Activated gamma-delta T cell treated with anti-CD3 and anti-CD28 coated beads, Interleukin-2, amount 50 U/mL, for 16 hours (primary cell): ENCODE measurements around the gene HAPSTR1.

Experiments
- DNase-seq: peaks from one replicate; pipeline ENCODE4 v3.0.0-alpha.2; 2020; ENCODE audit warnings: low read depth

The HAPSTR1 gene

DNA sequence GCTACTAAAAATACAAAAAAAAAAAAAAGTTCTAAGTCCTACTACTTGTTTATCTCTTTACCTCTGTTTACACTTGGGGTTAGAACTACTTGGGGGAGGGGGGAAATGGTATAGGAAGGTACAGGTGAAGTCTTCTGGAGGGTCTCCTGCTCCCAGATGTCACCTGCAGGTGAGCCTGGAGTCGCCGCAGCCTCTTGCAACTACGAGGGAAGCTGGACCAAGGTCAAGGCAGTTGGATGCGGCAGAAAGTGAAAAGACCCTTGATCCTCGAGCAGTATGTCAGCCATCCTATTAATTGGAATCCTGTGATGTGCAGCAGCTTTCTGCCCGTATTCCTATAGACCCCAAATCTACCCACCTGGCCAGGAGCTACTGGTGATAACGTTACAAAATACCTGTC lies 33.0 kb downstream of the HAPSTR1 start:
- no peak for DNase-seq

DNA sequence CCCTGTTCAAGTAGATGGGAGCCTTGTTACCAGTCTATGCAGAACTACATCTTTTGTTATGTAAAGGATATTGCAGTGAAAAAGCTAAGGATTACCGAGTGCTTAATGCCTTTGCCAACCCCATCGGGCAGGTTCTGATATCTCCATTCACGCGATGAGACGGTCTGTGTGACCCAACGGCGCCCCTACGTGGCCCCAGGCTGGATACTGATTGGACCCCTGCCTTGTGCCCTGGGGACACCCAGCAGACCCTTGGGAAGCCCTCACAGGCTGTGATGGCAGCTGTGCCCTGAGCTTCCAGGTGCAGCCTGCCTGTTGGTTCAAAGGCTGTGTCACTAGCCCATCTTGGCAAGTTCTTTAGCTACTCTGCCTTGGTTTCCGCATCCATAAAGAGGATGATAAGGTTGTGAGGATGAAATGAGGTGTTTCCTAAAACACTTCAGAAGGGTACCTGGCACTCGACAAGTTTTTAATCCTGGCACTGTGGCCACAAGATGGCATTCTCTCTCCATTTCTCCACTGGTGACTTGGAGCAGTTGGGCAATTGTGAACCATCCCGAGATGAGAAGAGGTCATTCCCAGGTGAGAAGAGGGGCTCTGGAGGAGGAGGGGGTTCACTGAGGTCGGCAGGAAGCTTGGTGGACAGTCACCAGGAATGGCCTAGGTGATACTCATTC lies 33.6 kb downstream of the HAPSTR1 start:
- DNase-seq: no peak

DNA sequence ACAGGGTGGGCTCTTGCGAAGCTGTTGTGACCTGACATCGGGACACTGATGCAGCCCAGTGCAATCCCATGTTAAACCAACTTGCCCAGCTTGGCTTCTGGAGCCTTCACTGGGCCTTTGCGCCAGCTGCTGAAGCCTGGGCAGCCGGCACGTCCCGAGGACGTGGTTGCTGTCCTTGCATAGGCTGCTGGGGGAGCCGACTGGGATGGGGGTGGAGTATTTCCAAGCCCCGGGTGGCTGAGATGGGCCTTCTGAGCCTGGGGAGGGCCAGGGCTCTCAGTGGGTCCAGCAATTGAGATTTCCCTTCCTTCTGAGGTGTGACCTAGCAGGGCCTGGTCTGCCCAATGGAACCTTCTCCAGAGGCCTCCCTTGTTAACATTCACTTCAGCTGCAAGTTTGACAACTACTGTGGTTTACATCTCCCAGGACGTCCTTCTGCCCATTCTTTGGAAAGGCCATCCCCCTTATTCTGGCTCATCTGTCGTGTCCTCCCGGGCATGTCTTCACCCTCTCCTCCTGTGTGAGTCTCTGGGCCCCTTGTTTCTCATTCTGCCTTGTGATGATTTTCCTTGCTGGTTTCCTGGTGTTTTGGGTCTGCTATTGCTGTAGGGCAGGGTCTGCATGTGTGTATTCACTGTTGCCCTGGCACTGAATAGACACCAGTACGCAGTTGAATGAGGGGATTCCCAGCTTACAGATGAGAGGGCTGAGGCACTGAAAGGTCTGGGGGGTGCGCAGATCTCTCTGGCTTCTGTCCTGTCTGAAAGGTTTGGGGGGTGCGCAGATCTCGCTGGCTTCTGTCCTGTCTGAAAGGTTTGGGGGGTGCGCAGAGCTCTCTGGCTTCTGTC lies 34.4 kb downstream of the HAPSTR1 start:
- no peak for DNase-seq

DNA sequence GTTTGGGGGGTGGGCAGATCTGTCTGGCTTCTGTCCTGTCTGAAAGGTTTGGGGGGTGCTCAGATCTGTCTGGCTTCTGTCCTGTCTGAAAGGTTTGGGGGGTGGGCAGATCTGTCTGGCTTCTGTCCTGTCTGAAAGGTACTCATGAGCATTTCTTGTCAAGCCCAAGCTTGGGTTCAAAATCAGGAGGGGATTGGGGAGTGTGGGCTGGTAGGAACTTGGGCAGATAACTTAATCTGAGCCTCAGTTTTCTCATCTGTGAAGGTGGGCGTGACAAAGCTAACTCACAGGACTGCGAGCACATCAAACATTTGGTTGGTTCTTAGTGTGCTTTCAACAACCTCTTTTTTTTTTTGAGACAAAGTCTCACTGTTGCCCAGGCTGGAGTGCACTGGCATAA lies 35.2 kb downstream of the HAPSTR1 start:
- DNase-seq: no peak

DNA sequence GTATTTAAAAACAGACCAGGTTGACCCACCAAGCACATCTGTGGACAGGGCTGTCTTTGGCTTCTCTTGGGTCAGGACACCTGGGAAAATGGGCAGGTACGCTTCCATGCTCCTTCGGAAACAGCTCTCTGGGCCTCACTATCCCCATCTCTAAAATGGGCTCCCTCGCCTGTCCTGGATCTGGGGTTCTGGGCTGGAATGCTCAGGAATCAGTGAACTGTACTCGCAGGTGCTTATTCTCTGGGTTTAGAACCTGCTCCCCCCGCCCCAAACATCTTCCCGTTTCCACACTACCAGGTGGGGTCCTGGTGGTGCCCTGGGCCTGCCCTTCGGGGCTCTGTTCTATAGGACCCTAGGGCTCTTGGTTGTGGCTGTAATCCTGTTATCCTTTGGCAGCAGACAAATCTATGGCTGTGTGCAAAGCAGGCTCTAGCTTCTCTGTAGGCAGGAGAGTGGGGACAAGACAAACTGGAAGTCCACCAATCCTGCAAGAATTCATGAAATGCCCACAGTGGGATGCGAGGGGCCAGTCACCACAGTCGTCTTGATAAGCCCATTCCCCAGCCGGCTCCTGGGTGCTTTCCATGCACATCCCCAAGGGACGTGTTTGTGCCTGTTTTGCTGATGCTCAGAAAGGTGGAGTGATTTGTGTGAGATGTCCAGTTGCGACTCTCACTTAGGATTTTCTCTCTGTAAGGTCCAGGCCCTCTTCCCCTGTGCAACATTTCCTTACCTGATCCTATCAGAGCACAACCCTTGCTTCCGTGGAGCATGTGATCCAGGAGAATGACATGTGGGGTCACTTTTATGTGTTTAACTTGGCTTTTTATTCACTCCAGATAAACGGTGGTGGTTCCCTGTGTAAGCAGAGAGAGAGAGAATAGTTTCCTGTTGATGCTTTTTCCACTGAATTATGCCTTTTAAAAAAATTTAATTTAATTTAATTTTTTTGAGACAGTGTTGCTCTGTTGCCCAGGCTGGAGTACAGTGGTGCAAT lies 37.2 kb downstream of the HAPSTR1 start:
- no peak for DNase-seq

DNA sequence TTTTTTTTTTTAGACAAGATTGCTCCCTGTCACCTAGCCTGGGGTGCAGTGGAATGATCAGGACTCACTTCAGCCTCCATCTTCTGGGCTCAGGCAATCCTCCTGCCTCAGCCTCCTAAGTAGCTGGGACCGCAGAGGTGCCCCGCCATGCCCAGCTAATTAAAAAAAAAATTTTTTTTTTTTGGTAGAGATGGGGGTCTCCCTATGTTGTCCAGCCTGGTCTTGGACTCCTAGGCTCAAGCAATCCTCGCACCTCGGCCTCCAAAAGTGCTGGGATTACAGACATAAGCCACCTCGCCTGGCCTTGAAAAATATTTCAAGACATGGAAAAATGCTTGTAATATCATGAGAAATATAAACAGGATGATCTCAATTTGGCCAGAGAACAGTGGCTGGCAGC lies 42.9 kb downstream of the HAPSTR1 start:
- no peak for DNase-seq

DNA sequence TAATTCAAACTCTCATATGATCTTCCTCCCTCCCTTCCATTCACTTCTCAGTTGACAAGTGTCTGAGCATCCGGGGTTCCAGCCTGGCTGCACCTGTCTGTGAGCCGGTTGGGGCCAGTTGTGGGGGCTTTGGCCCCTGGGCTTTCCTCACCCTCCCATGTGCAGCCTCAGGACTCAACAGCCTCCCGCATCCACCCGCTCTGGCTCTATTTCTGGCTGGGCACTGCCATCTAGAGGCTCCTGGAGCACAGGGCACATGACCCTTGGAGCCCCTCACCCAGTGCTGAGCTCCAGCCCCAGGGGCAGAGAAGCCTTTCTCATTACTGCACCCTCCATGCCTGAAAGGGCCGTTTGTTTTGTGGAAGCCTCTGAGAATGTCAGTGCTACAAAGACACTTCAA lies 43.3 kb downstream of the HAPSTR1 start:
- peak; percentile 45 for DNase-seq

DNA sequence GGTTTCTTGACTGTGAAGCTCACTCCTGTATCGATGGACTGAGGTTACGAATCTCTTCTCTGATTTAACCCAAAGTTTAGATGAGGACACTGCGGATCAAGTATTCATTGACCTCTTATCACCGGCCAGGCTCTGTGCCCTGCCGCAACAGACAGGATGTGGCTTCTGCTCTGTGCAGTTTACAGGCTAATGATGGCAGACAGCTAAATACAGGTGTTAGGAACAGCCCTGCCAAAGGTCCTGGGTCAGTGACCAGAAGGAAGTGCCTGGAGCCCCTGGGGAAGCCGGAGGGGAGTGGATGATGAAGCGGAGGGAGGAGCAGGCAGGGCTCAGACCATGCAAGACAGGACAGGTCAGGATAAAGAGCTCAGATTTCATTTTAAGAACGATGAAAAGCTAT lies 44.4 kb downstream of the HAPSTR1 start:
- DNase-seq: no peak

DNA sequence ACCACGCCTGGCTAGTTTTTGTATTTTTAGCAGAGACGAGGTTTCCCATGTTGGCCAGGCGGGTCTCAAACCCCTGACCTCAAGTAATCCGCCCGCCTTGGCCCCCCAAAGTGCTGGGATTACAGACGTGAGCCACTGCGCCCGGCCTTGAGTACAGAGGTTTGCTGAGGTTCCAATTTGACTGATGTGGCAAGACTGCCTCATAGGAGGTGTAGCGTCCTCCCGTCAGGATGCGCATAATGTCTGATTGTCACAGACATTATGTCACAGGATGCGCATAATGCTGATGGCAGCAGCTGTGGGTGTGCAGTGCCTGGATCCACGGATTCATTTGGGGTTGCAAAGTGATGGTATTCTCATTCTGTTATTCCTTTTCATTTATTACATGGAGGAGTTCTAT lies 45.2 kb downstream of the HAPSTR1 start:
- DNase-seq: no peak

DNA sequence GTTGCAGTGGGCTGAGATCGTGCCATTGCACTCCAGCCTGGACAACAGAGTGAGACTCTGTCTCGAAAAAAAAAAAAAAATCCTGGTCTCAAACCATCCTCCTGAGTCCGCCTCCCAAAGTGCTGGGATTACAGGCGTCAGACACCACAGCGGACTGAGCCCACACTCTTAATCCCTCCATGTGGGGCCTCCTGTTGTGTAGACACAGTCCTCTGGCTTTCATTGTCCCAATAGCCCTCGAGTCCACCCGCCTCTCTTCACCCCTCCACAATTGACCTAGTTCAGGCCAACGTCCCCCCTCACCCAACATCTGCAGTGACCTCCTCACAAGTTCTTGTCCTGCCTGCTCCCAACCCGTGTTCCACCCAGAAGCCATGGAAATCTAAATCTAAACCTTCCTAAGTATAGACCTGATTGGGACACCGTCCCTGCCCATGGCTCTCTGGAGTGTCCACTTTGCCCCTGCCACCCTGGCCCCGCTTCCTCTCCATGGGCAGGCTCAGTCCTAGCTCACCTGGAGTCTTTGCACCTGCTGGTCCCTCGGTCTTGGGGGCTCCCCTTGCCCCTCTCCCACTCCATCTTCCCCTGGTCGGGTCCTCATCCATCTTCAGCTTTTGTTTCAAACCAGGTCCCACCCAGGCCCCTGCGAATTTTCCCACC lies 46.7 kb downstream of the HAPSTR1 start:
- no peak for DNase-seq

DNA sequence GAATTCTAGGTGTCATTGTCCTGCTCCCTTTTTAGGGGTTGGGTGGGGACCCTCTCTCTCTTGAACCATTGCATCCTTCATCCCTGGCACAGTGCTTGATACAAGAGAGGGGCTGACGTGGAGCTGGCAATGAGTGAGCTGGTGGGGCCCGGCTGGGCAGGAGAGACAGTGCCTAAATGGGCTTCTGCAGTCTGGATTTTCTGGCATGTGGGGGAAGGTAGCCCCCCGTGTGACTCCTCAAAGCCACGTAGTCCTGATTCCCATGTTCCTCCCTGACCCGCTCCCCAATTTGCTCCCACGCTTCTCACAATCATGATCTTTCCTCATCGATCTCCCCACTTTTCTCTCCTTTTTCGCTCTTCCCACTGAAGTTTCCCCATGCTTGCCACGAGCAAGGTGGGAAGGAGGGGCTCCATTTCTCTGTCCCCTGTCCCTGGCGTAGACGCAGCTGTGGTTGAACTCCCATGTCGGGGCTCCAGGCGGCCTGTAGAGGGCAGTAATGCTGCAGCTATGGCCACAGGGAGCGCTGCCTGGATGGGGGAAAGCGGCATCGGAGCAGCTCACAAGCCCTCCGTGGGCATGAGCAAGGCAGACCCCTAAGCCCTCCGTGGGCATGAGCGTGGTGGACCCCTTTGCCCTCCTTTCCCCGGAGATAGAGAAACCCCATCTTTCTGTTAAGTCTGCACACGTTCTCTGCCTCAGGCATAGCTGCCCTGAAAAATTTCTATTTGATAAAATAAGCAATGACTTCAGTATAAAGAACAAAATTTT lies 47.5 kb downstream of the HAPSTR1 start:
- DNase-seq: peak; percentile 50

DNA sequence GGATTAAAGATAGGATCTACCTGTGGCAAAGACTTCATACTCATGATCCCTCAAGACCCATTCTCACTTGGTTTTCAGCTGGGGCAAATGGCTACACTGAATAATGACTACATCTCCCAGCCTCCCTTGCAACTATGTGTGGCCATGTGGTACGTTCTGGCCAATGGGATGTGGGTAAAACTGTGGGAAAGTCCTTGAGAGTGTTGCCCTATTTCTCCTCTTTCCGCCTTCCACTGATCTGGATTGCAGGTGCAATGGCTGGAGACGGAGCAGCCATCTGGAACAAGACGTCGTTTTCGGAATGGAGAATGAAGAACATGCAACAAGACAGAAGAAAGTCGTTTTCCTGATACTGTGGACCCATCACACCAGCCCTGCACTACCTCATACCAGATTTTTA lies 48.5 kb downstream of the HAPSTR1 start:
- DNase-seq: no peak
